Endothelial cell (in vitro differentiated cells): Measurements from ENCODE around the gene TMSB15C. TPM values are rescaled to one million over a fixed set of nuclear protein-coding genes. Genes with fewer than 3 reads are reported as not detected.
"Not testable (repeated sequence)": the region's sequence is repeated elsewhere in the genome, so short reads cannot be mapped to it uniquely, and the experiment has no call there.

Experiments used
- DNase-seq: peaks from one replicate; pipeline ENCODE4 v3.0.0; 2021; ENCODE audit warnings: low spot score
- H3K27ac Mint-ChIP-seq: one replicate; pipeline ENCODE4 v1.8.0; 2021; ENCODE audit warnings: mixed read lengths, inconsistent platforms; ENCODE audit not compliant: unreplicated experiment
- H3K27me3 Mint-ChIP-seq: one replicate; pipeline ENCODE4 v1.8.0; 2021; ENCODE audit warnings: mild to moderate bottlenecking, moderate library complexity, mixed read lengths, inconsistent platforms; ENCODE audit not compliant: unreplicated experiment
- H3K36me3 Mint-ChIP-seq: one replicate; pipeline ENCODE4 v1.8.0; 2021; ENCODE audit warnings: mild to moderate bottlenecking, low read depth, mixed read lengths, inconsistent platforms; ENCODE audit not compliant: unreplicated experiment
- H3K4me1 Mint-ChIP-seq: one replicate; pipeline ENCODE4 v1.8.0; 2021; ENCODE audit warnings: mild to moderate bottlenecking, mixed read lengths, inconsistent platforms; ENCODE audit not compliant: unreplicated experiment
- H3K4me3 Mint-ChIP-seq: one replicate; pipeline ENCODE4 v1.8.0; 2021; ENCODE audit warnings: mild to moderate bottlenecking, mixed read lengths, inconsistent platforms; ENCODE audit not compliant: unreplicated experiment
- H3K9me3 Mint-ChIP-seq: one replicate; pipeline ENCODE4 v1.8.0; 2021; ENCODE audit warnings: mixed read lengths, inconsistent platforms; ENCODE audit not compliant: unreplicated experiment
- long read RNA-seq: library from polyadenylated mRNA; unstranded; transcript quantifications from one replicate; pipeline ENCODE4 v2.0.0, GENCODE V29; 2020; ENCODE audit not compliant: unreplicated experiment
- total RNA-seq: library from RNA; stranded (reverse); fragmentation: NEBNext Ultra II Directional; extraction: Animal tissue kit (Norgen Biotek cat#: 25700); gene quantifications from one replicate; pipeline ENCODE4 v1.2.1, GENCODE V29; 2021; ENCODE audit not compliant: unreplicated experiment
- TF ChIP-seq, protein P1 (sequence below): fragments of 200-600 bp; sonication (generic); IDR thresholded peaks from one replicate; pipeline ENCODE4 v1.5.0; 2021; ENCODE audit warnings: antibody characterized with exemption; ENCODE audit not compliant: unreplicated experiment

The TMSB15C gene
- total RNA-seq: 8.6 TPM
- long read RNA-seq, partial matches to known transcripts: 0 of 3 reads
- long read RNA-seq, other reads (novel, unspliced or antisense): 2 of 3 reads

GRCh38 chrX:104075778-104076445 lies at the start of gene TMSB15C:
TMSB15C (minus strand) TSS chrX:104076236.
- not testable (repeated sequence) for H3K9me3 Mint-ChIP-seq, H3K27me3 Mint-ChIP-seq

GRCh38 chrX:104122829-104123228 lies 46.8 kb upstream of the TMSB15C start:
- Mint-ChIP-seq H3K27ac (peak overlapping the region; percentile 74), H3K9me3 (no peaks in the 10 kb centered on the region)

More at GRCh38 chrX:104075778-104076445, at the start of gene TMSB15C:
- H3K27ac Mint-ChIP-seq, H3K4me3 Mint-ChIP-seq, DNase-seq, H3K4me1 Mint-ChIP-seq, H3K36me3 Mint-ChIP-seq: not testable (repeated sequence)

DNA sequence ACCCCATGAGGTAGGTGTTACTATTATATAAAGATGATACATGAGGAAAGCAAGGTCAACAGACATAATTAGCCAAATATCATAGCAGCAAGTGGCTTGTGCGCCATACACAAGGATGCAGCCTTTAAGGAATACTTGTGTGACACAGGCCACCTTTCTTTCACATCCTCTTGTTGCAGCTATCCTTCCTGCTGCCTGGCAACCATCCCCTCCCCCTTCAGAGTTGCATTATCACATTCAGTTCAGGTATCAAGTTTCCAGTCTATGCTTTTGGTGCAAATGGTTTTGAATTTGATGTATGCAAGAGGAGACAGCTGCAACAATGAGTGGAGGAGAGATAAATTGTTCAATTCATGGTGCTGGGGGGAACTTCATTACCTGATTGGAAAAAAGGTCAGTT lies 42.7 kb upstream of the TMSB15C start:
- no peak overlapping the region for H3K27ac Mint-ChIP-seq
- TF ChIP-seq, protein P1, sequence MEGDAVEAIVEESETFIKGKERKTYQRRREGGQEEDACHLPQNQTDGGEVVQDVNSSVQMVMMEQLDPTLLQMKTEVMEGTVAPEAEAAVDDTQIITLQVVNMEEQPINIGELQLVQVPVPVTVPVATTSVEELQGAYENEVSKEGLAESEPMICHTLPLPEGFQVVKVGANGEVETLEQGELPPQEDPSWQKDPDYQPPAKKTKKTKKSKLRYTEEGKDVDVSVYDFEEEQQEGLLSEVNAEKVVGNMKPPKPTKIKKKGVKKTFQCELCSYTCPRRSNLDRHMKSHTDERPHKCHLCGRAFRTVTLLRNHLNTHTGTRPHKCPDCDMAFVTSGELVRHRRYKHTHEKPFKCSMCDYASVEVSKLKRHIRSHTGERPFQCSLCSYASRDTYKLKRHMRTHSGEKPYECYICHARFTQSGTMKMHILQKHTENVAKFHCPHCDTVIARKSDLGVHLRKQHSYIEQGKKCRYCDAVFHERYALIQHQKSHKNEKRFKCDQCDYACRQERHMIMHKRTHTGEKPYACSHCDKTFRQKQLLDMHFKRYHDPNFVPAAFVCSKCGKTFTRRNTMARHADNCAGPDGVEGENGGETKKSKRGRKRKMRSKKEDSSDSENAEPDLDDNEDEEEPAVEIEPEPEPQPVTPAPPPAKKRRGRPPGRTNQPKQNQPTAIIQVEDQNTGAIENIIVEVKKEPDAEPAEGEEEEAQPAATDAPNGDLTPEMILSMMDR: no peak
- H3K4me1 Mint-ChIP-seq: peaks cover 10% of the 10 kb centered on the region
- H3K27me3 Mint-ChIP-seq: peaks cover 2% of the 10 kb centered on the region
- H3K36me3 Mint-ChIP-seq: no peaks in the 10 kb centered on the region
- H3K4me3 Mint-ChIP-seq: no peak overlapping the region
- DNase-seq: no peak
- no peaks in the 10 kb centered on the region for H3K9me3 Mint-ChIP-seq

More at GRCh38 chrX:104122829-104123228, 46.8 kb upstream of the TMSB15C start:
- TF ChIP-seq, protein P1: no peak
- no peak for DNase-seq
- Mint-ChIP-seq H3K27me3 (peaks cover under 1% of the 10 kb centered on the region), H3K4me1 (peaks cover 10% of the 10 kb centered on the region), H3K4me3 (no peak overlapping the region), H3K36me3 (no peaks in the 10 kb centered on the region)

GRCh38 chrX:104117759-104118158 lies 41.7 kb upstream of the TMSB15C start:
- Mint-ChIP-seq H3K27ac (no peak overlapping the region), H3K36me3 (no peaks in the 10 kb centered on the region), H3K9me3 (no peaks in the 10 kb centered on the region), H3K27me3 (peaks cover 2% of the 10 kb centered on the region), H3K4me3 (no peak overlapping the region), H3K4me1 (peaks cover 1% of the 10 kb centered on the region)
- no peak for DNase-seq
- TF ChIP-seq, protein P1: no peak

- H3K4me3 Mint-ChIP-seq: peak overlapping the region; percentile 91
- TF ChIP-seq, protein P1: no peak
- DNase-seq: peak; percentile 50
- peak overlapping the region; percentile 57 for H3K27ac Mint-ChIP-seq
- H3K27me3 Mint-ChIP-seq: peaks cover 2% of the 10 kb centered on the region
- no peaks in the 10 kb centered on the region for H3K36me3 Mint-ChIP-seq
- H3K4me1 Mint-ChIP-seq: peaks cover 5% of the 10 kb centered on the region
- H3K9me3 Mint-ChIP-seq: no peaks in the 10 kb centered on the region
These were observed 37.4 kb upstream of the TMSB15C start for GRCh38 chrX:104113222-104113965.
